Measurements from ENCODE around the gene PTPN5. TPM values are rescaled to one million over a fixed set of nuclear protein-coding genes. Genes with fewer than 3 reads are reported as not detected.

The PTPN5 gene
- total RNA-seq, 4 donors from 2014 or later: 0.15 to 0.51 (median 0.39) TPM

- Histone ChIP-seq H3K4me3 (peak overlapping the region; percentile 63 to 84 (median 78)), H3K4me1 (peaks cover 8% of the 10 kb centered on the region in 2 donors), H3K36me3 (peaks cover 0 to 10% of the 10 kb centered on the region in 2 donors), H3K9me3 (no peaks in the 10 kb centered on the region), H3K27me3 (no peaks in the 10 kb centered on the region), H3K27ac (peak overlapping the region; percentile 77 to 88 (median 86))
- in situ Hi-C loops (cut with MboI; ENCODE audit: low sequenced_read_pairs in 4 of 4): loop anchor here in 1 of 4 donors (10.0 kb wide), 1 partner anchor 65 kb away; the partner anchor contains the start of gene SPTY2D1
- intact Hi-C loops (cut with DNase I; ENCODE audit: low total_unique reads): loop anchor here (2.0 to 10.0 kb wide), 3 partner anchors 21 to 685 kb away; partner anchors contain the start of genes GTF2H1, HPS5 and SERGEF
- no peak for DNase-seq
- no peak for TF ChIP-seq CTCF (IDR thresholded peaks at IDR 0.05 in 4 of 5, conservative IDR thresholded peaks at IDR 0.05 in 1 of 5)
- no peak for TF ChIP-seq POLR2A (IDR thresholded peaks at IDR 0.05)
- ATAC-seq: no peak
These were observed 91.7 kb downstream of the PTPN5 start for GRCh38 chr11:18699848-18700261.

- Histone ChIP-seq H3K27ac (peak overlapping the region; percentile 77 to 88 (median 86)), H3K27me3 (no peaks in the 10 kb centered on the region), H3K9me3 (no peaks in the 10 kb centered on the region), H3K4me1 (peaks cover 8% of the 10 kb centered on the region in 2 donors), H3K36me3 (peaks cover 0 to 10% of the 10 kb centered on the region in 2 donors), H3K4me3 (peak overlapping the region; percentile 63 to 84 (median 78))
- in situ Hi-C loops (cut with MboI; ENCODE audit: low sequenced_read_pairs in 4 of 4): loop anchor here in 1 of 4 donors (10.0 kb wide), 1 partner anchor 64 kb away; the partner anchor contains the start of gene SPTY2D1
- no peak for DNase-seq
- no peak for ATAC-seq
- intact Hi-C loops (cut with DNase I; ENCODE audit: low total_unique reads): loop anchor here (2.0 to 10.0 kb wide), 3 partner anchors 22 to 684 kb away; partner anchors contain the start of genes GTF2H1, HPS5 and SERGEF
- TF ChIP-seq CTCF (IDR thresholded peaks at IDR 0.05 in 4 of 5, conservative IDR thresholded peaks at IDR 0.05 in 1 of 5): no peak
- TF ChIP-seq POLR2A (IDR thresholded peaks at IDR 0.05): no peak
These were observed 92.4 kb downstream of the PTPN5 start for GRCh38 chr11:18699269-18699596.

DNA sequence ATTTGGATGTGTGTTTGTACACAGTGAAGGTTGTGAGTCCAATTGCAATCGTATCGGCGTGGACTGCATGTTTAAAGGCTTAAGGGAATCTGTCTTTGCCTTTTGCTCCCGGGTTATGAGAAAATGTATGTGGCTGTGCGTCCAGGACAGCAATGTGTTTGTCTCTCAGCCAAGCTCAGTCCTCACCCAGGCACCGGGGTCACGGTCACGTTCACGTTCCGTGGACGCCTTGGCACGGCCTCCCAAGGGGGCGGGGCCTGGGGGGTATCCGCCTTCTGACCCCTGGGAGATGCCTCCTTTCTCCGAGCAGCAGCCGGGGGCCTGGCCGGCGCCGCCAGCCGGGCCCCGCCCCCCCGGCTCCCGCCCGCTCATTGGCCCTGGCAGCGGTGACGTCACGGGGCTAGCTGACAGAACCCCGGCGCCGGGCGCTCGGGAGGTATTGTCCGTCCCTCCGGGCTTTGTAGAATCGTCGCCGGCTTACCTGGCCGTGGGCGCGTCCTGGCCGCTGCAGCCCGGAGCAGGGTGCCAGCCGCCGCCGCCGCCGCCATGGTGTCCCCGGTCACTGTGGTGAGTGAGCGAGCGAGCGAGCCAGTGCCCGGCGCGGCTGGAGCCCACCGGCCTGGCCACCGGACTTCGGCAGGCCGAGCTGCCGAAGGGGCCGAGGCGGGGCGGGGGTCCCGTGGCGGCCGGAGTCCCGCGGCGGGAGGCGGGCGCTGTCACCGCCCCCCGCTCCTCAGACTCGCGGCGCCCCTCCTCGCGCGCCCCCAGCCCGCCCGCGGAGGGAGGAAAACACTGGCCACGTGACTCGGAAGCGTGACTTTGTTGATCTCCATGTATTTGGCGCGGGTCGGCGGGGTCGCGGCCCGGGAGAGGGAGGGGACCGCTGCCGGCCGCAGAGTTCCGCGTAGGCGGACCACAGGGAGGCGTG, 93.0 kb downstream of the PTPN5 start, which contains the start of gene TMEM86A:
Gene TMEM86A, plus strand, starts transcription at position 439 of the 928 bp plus-strand sequence. Its CDS starts 108 bp downstream, at position 547.
- Histone ChIP-seq H3K4me1 (peaks cover 8% of the 10 kb centered on the region in 2 donors), H3K9me3 (no peaks in the 10 kb centered on the region), H3K36me3 (peaks cover 0 to 10% of the 10 kb centered on the region in 2 donors), H3K27me3 (no peaks in the 10 kb centered on the region), H3K27ac (peak within 1 kb of the TSS; percentile 77 to 88 (median 86)), H3K4me3 (peak within 1 kb of the TSS; percentile 63 to 84 (median 78))
- TF ChIP-seq POLR2A (IDR thresholded peaks at IDR 0.05) (peak; percentile 84 to 94), CTCF (IDR thresholded peaks at IDR 0.05 in 4 of 5, conservative IDR thresholded peaks at IDR 0.05 in 1 of 5) (peak in 1 of 5 experiments; percentile 18)
- ATAC-seq (peak; percentile 92 to 95), DNase-seq (peak; percentile 81 to 93)
- in situ Hi-C loops (cut with MboI; ENCODE audit: low sequenced_read_pairs in 4 of 4) (loop anchor here in 1 of 4 donors (10.0 kb wide), 1 partner anchor 64 kb away; the partner anchor contains the start of gene SPTY2D1), intact Hi-C loops (cut with DNase I; ENCODE audit: low total_unique reads) (loop anchor here (1.0 to 10.0 kb wide), 6 partner anchors 22 to 684 kb away; partner anchors contain the start of genes GTF2H1, HPS5, LDHA and SERGEF)

DNA sequence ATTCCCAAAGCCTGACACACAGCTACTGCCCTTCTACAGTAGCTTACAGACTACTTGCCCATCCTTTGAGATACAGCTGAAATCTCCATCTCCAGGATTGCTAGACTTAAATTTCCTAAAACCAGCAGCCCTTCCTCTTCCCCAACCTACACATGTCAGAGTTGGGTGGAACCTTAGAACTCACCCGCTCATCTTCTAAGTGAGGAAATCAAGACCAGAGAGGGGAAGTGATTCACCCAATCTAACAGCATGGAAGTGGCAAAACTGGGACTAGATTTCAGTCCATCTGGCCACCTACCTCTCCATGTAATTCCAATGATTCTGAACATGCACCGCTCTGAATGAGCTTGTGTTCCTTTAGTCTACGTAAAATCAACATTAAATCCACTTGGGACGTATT, 94.0 kb downstream of the PTPN5 start:
- peak overlapping the region; percentile 77 to 88 (median 86) for H3K27ac ChIP-seq
- peaks cover 0 to 10% of the 10 kb centered on the region in 2 donors for H3K36me3 ChIP-seq
- no peaks in the 10 kb centered on the region for H3K9me3 ChIP-seq
- ATAC-seq (no peak), DNase-seq (no peak)
- H3K4me3 ChIP-seq: no peak overlapping the region
- peaks cover 8% of the 10 kb centered on the region in 2 donors for H3K4me1 ChIP-seq
- intact Hi-C loops (cut with DNase I; ENCODE audit: low total_unique reads): loop anchor here (10.0 kb wide), 1 partner anchor 683 kb away; the partner anchor contains the start of gene SERGEF
- TF ChIP-seq CTCF (IDR thresholded peaks at IDR 0.05 in 4 of 5, conservative IDR thresholded peaks at IDR 0.05 in 1 of 5): no peak
- TF ChIP-seq POLR2A (IDR thresholded peaks at IDR 0.05): no peak
- no peaks in the 10 kb centered on the region for H3K27me3 ChIP-seq
- in situ Hi-C loops (cut with MboI; ENCODE audit: low sequenced_read_pairs in 4 of 4): loop anchor here in 1 of 4 donors (10.0 kb wide), 1 partner anchor 63 kb away; the partner anchor contains the start of gene SPTY2D1
